KOPT-K1 (cell line): Measurements from ENCODE around the gene GPRC5B.

Experiments used
- H3K27ac ChIP-seq: fragments of 200-600 bp; sonication (generic); 2 replicates; pipeline ENCODE4 v1.5.1; 2016; ENCODE audit warnings: antibody characterized with exemption, mild to moderate bottlenecking, low read depth, low read length; ENCODE audit not compliant: poor library complexity, severe bottlenecking
- H3K36me3 ChIP-seq: fragments of 200-600 bp; sonication (generic); 2 replicates; pipeline ENCODE4 v1.5.1; 2017; ENCODE audit warnings: antibody characterized with exemption, mild to moderate bottlenecking, low read length, moderate library complexity; ENCODE audit not compliant: insufficient read depth
- H3K9me3 ChIP-seq: fragments of 200-600 bp; sonication (generic); 2 replicates; pipeline ENCODE4 v1.5.1; 2017; ENCODE audit warnings: antibody characterized with exemption, low read length, mild to moderate bottlenecking; ENCODE audit not compliant: insufficient read depth, poor library complexity, severe bottlenecking

Gene GPRC5B

DNA sequence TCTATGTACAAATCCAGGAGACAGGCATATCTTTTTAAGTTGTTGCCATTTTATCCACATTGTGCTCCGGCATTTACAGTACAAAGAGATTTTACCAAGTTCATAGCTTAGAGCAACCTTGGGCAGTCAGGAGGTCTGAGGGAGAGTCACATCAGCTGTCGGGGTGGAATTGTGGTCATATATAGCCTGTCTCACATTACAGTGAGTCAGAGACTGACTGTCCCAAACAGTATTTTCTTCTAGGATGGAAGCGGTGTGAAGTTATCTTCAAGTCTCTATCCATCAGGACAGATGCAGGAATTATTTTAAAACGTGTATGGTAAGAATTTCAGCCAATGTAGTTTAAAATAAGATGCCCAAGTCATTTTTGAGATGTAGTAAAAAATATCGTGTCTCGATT lies 53.0 kb downstream of the GPRC5B start:
- H3K36me3 ChIP-seq, result no peaks in the 10 kb centered on the region
- H3K9me3 ChIP-seq, result no peaks in the 10 kb centered on the region
- no peak overlapping the region for H3K27ac ChIP-seq

GRCh38 chr16:19830902-19831560 lies 53.6 kb downstream of the GPRC5B start:
- no peak overlapping the region for H3K27ac ChIP-seq
- no peaks in the 10 kb centered on the region for H3K36me3 ChIP-seq
- H3K9me3 ChIP-seq, result no peaks in the 10 kb centered on the region

DNA sequence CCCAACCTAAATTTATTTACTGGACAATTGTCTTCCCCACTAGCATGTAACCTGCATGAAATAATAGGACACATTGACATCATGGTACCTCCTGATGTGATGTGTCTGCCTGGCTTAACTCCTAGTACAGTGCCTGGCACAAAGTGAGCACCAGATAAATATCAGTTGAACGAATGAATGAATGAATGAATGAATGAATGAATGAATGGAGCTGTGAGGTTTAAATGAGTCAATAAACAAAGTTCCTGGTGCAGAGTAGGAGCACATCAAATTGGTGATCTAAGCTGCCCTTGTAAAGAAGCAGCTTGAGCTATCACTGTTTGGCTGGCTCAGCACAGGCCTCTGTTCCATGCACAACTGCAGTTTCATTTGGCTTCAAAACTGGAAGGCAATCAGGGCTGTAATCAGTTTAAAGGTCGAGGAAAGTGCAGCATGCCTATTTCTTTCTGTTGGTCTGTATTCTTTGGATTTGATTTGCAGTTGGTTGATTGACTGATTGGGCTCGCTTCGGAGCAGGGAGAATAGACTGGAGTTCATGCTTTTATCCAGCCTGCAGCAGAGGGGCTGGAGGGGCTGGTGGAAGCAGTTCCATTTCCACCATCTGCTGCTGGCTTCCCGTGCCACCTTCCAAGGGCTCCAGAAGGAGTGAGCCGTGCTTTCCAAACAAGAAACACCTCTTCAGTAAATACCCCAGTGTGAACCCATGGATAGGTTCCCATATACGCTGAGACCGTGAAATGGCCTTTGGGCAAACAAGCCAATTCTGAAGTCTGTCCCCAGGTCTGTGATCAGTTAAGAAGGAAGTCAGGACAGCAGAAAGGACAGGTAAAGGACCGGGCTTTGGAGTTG lies 54.6 kb downstream of the GPRC5B start:
- Histone ChIP-seq H3K27ac (no peak overlapping the region), H3K36me3 (no peaks in the 10 kb centered on the region), H3K9me3 (no peaks in the 10 kb centered on the region)

DNA sequence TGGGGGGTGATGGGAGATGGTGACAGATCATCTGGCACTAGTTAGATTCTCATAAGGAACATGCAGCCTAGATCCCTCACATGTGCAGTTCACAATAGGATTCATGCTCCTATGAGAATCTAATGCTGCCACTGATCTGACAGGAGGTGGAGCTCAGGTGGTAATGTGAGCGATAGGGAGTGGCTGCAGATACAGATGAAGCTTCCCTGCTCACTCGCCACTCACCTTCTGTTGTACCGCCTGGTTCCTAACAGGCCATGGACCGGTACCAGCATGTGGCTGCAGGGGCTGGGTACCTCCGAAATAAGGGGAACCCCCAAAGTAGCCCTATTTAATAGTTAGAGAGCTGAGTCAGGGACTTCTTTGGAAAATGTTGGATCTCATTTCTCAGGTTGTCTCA lies 60.4 kb downstream of the GPRC5B start:
- Histone ChIP-seq H3K36me3 (no peaks in the 10 kb centered on the region), H3K9me3 (no peaks in the 10 kb centered on the region), H3K27ac (no peak overlapping the region)

DNA sequence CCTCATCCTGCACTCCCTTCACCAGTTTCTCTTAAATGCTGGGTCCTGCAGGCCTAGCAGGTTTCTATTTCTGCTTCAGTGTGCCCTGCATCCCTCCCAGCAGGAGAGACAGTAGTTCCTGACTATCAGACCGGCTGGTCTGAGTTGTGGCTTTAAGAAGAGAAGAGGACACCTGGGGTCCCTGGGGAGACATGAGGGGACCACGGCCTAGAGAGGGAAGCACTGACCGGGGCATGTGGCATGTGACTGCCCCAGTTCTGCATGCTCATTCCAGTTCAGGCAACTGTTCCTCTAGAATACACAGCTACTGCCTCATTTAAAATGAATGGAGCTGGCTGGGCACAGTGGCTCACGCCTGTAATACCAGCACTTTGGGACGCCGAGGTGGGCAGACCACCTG lies 61.3 kb downstream of the GPRC5B start:
- no peaks in the 10 kb centered on the region for H3K9me3 ChIP-seq
- H3K36me3 ChIP-seq, result no peaks in the 10 kb centered on the region
- H3K27ac ChIP-seq, result no peak overlapping the region

DNA sequence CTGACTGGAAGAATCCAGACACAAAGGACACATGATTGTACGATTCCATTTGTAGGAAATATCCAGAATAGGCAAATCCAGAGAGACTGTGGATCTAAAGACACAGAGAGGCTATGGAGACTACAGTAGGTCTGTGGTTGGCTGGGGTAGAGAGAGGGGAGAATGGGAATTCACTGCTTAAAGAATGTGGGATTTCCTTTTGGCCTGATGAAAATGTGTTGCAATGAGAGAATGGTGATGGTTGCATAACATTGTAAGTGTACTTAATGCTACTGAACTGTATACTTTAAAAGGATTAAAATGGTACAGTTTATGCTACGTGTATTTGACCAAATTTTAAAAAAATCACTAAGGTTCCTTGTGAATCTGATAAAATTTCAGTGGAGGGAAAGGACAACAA lies 62.1 kb downstream of the GPRC5B start:
- H3K9me3 ChIP-seq, result no peaks in the 10 kb centered on the region
- no peaks in the 10 kb centered on the region for H3K36me3 ChIP-seq
- H3K27ac ChIP-seq, result no peak overlapping the region

DNA sequence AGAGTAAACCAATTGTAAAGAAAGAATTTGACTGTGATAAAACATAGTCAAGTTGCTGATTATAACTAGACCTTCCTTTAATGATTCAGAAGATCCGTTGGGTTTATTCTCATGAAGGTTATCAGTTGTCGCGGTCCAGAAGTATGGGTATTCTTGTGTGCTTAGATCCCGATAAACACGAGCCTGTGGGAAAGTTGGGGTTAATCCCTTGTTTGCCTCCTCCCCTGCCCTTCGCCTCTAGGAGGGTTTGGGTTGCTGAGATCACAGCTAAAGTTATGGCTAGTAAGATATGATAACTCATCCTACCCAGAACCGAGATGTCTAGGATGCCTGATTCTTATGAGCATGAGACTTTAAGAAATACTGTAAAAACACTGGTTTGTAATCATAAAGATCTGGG lies 66.8 kb downstream of the GPRC5B start:
- H3K9me3 ChIP-seq, result peaks cover 6% of the 10 kb centered on the region
- H3K27ac ChIP-seq, result no peak overlapping the region
- no peaks in the 10 kb centered on the region for H3K36me3 ChIP-seq

- Histone ChIP-seq H3K36me3 (no peaks in the 10 kb centered on the region), H3K9me3 (peaks cover 9% of the 10 kb centered on the region), H3K27ac (no peak overlapping the region)
Observed at GRCh38 chr16:19817122-19817521, 67.5 kb downstream of the GPRC5B start.

GRCh38 chr16:19815418-19815817 lies 69.2 kb downstream of the GPRC5B start:
- Histone ChIP-seq H3K36me3 (no peaks in the 10 kb centered on the region), H3K9me3 (peaks cover 9% of the 10 kb centered on the region), H3K27ac (no peak overlapping the region)

DNA sequence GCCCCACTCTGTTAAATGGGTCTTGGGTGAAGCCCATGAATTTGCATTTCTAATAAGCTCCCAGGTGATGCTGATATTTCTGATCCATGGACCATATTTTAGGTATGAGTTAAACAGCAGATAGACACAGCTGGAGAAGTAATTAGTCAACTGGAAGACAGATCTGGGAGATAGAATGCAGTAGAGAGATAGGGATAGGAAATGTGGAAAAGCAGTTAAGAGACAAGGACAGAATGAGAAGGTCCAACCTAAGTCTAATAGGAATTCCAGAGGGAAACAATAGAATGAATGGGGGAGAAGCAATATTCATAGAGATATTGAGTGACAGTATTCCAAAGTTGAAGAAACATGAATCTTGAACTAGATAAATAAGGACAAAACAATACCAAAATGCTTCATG lies 71.7 kb downstream of the GPRC5B start:
- Histone ChIP-seq H3K27ac (no peak overlapping the region), H3K36me3 (no peaks in the 10 kb centered on the region), H3K9me3 (peaks cover 9% of the 10 kb centered on the region)

DNA sequence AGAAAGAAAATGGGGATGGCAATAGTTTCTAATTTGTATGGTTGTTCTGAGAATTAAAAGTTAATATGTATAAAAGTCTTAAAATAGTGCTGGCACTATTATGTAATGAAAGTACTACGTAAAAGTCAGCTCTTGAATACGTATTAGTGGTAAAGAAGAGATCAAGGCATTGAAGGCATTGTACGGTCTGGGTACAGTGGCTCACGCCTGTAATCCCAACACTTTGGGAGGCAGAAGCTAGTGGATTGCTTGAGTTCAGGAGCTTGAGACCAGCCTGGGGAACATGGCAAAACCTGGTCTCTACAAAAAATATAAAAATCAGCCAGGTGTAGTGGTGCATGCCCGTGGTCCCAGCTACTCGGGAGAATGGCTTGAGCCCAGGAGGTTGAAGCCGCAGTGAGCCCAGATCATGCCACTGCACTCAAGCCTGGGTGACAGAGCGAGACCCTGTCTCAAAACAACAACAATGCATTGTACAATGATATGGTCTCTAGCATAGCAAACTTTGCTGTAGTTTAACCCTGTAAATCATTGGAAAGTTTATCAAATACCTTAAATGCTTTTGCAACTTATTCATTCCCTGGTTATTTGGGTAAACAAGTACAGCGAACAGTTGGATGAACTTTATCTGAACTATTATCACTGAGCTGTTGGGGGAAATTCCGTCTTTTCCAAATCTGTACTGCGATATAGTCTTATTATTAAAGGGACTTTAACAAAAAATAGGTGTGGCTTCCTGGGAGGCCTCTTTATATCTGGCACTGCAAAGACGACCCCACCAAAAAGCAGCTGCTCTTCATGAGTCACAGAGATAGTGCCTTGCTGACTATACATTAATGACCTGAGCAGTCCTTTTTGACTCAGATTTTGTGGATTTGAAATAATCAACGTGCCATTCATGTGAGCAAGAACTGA lies 73.6 kb downstream of the GPRC5B start:
- H3K27ac ChIP-seq, result no peak overlapping the region
- H3K9me3 ChIP-seq, result peaks cover 16% of the 10 kb centered on the region
- H3K36me3 ChIP-seq, result no peaks in the 10 kb centered on the region

GRCh38 chr16:19809693-19810092 lies 75.0 kb downstream of the GPRC5B start:
- no peak overlapping the region for H3K27ac ChIP-seq
- peaks cover 28% of the 10 kb centered on the region for H3K9me3 ChIP-seq
- H3K36me3 ChIP-seq, result no peaks in the 10 kb centered on the region

DNA sequence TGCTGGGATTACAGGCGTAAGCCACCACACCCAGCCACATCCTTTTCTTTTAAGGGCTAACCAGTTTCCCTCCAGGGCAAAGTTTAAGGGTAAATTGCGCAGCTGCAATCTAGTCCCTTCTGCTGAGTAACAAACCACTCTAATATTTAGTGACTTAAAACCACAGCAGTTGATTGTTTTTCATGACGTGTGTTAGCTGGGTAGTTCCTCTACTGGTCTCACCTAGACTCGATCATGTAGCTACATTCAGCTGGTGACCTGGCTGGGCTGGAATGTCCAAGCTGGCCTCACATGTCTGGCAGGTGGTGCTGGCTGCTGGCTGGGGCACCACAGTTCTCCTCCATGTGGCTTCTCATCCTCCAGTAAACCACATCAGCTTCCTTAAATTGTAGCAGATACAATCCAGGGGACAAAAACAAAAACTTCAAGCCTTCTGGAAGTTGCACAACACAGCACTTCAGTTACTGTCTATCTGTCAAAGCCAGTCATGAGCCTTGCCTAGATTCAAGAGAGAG lies 75.5 kb downstream of the GPRC5B start:
- Histone ChIP-seq H3K27ac (no peak overlapping the region), H3K9me3 (peaks cover 28% of the 10 kb centered on the region), H3K36me3 (no peaks in the 10 kb centered on the region)

GRCh38 chr16:19808061-19808641 lies 76.5 kb downstream of the GPRC5B start:
- H3K36me3 ChIP-seq, result no peaks in the 10 kb centered on the region
- peaks cover 24% of the 10 kb centered on the region for H3K9me3 ChIP-seq
- no peak overlapping the region for H3K27ac ChIP-seq
